Ishikawa (cell line): ENCODE data around the gene ZNF213.

Source experiments
- CREB1 ChIP-seq: IDR thresholded peaks from 2 replicates; pipeline ENCODE4 v1.6.1; 2012; ENCODE audit warnings: low read depth
- EGR1 ChIP-seq: IDR thresholded peaks from 2 replicates; pipeline ENCODE4 v1.6.1; 2012
- EP300 ChIP-seq: IDR thresholded peaks from 2 replicates; pipeline ENCODE4 v1.6.1; 2012; ENCODE audit warnings: borderline replicate concordance
- FOXM1 ChIP-seq: IDR thresholded peaks from 2 replicates; pipeline ENCODE4 v1.6.1; 2012; ENCODE audit warnings: low read depth, borderline replicate concordance
- MAX ChIP-seq: IDR thresholded peaks from 2 replicates; pipeline ENCODE4 v1.6.1; 2012
- RAD21 ChIP-seq: IDR thresholded peaks from 2 replicates; pipeline ENCODE4 v1.6.1; 2012; ENCODE audit warnings: low read depth
- TAF1 ChIP-seq: IDR thresholded peaks from 2 replicates; pipeline ENCODE4 v1.6.1; 2012; ENCODE audit warnings: low read depth, mild to moderate bottlenecking
- TCF12 ChIP-seq: IDR thresholded peaks from 2 replicates; pipeline ENCODE4 v1.6.1; 2012; ENCODE audit warnings: low read depth
- YY1 ChIP-seq: IDR thresholded peaks from 2 replicates; pipeline ENCODE4 v1.6.1; 2012; ENCODE audit warnings: low read depth

GRCh38 chr16:3138823-3139426, 4.1 kb downstream of the ZNF213 start:
- TF ChIP-seq FOXM1 (no peak), MAX (no peak), EP300 (no peak), TCF12 (no peak), CREB1 (no peak), YY1 (no peak), RAD21 (no peak), EGR1 (no peak), TAF1 (no peak)
